MM.1S (cell line): Measurements from ENCODE around the gene TBKBP1.

Experiments
- DNase-seq: peaks from one replicate; pipeline ENCODE4 v3.0.0-alpha.2; 2015
- H2AFZ ChIP-seq: fragments of 300-600 bp; sonication (generic); 2 replicates; pipeline ENCODE4 v1.6.0; 2016; ENCODE audit warnings: antibody characterized with exemption, low read length
- H3F3A ChIP-seq: fragments of 300-600 bp; sonication (generic); 2 replicates; pipeline ENCODE4 v1.6.1; 2016; ENCODE audit warnings: mild to moderate bottlenecking, antibody characterized with exemption, low read length, moderate library complexity, mixed read lengths; ENCODE audit not compliant: insufficient read depth
- H3K27ac ChIP-seq: fragments of 300-600 bp; sonication (generic); 2 replicates; pipeline ENCODE4 v1.5.1; 2016; ENCODE audit warnings: mild to moderate bottlenecking, low read length
- H3K27me3 ChIP-seq: fragments of 300-600 bp; sonication (generic); replicated peaks from 2 replicates; pipeline ENCODE4 v1.6.0; 2016; ENCODE audit warnings: low read length; ENCODE audit not compliant: insufficient read depth
- H3K36me3 ChIP-seq: fragments of 300-600 bp; sonication (generic); replicated peaks from 2 replicates; pipeline ENCODE4 v1.6.1; 2016; ENCODE audit warnings: mild to moderate bottlenecking, low read length, mixed read lengths; ENCODE audit not compliant: insufficient read depth
- H3K4me1 ChIP-seq: fragments of 300-600 bp; sonication (generic); 2 replicates; pipeline ENCODE4 v1.6.1; 2016; ENCODE audit warnings: low read length, mixed read lengths
- H3K4me2 ChIP-seq: fragments of 300-600 bp; sonication (generic); 2 replicates; pipeline ENCODE4 v1.6.0; 2016; ENCODE audit warnings: low read depth, low read length
- H3K4me3 ChIP-seq: fragments of 300-600 bp; sonication (generic); 2 replicates; pipeline ENCODE4 v1.5.1; 2016; ENCODE audit warnings: low read length, mixed read lengths
- H3K79me2 ChIP-seq: fragments of 300-600 bp; sonication (generic); 2 replicates; pipeline ENCODE4 v1.6.1; 2016; ENCODE audit warnings: mixed run types, low read length, mixed read lengths
- H3K9ac ChIP-seq: fragments of 300-600 bp; sonication (generic); 2 replicates; pipeline ENCODE4 v1.6.1; 2016; ENCODE audit warnings: low read length, mixed read lengths
- H3K9me2 ChIP-seq: fragments of 300-600 bp; sonication (generic); replicated peaks from 2 replicates; pipeline ENCODE4 v1.6.1; 2016; ENCODE audit warnings: mild to moderate bottlenecking, low read length, mixed read lengths; ENCODE audit not compliant: insufficient read depth
- H3K9me3 ChIP-seq: fragments of 300-600 bp; sonication (generic); replicated peaks from 2 replicates; pipeline ENCODE4 v1.6.1; 2016; ENCODE audit warnings: mild to moderate bottlenecking, low read length, mixed read lengths; ENCODE audit not compliant: insufficient read depth
- H4K20me1 ChIP-seq: fragments of 300-600 bp; sonication (generic); 2 replicates; pipeline ENCODE4 v1.6.1; 2016; ENCODE audit warnings: mild to moderate bottlenecking, low read length, moderate library complexity, mixed read lengths; ENCODE audit not compliant: insufficient read depth
- EZH2 ChIP-seq: fragments of 300-600 bp; sonication (generic); optimal IDR thresholded peaks from 2 replicates; pipeline ENCODE3; 2017; ENCODE audit warnings: low read depth, mild to moderate bottlenecking, antibody characterized with exemption, low read length, mixed read lengths
- EZH2phosphoT487 ChIP-seq: fragments of 300-600 bp; sonication (generic); IDR thresholded peaks from 2 replicates; pipeline ENCODE4 v1.6.1; 2018; ENCODE audit warnings: antibody characterized with exemption, low read length
- TF ChIP-seq, protein P1 (sequence below): fragments of 300-600 bp; sonication (generic); IDR thresholded peaks from 2 replicates; pipeline ENCODE4 v1.5.1; 2016; ENCODE audit warnings: antibody characterized with exemption, low read length, mixed read lengths

TBKBP1 gene

GRCh38 chr17:47726796-47727703 lies 33.1 kb downstream of the TBKBP1 start:
- Histone ChIP-seq H3K27me3 (peaks cover 44% of the 10 kb centered on the region), H3K79me2 (no peaks in the 10 kb centered on the region), H3K4me2 (no peak overlapping the region), H2AFZ (no peak overlapping the region), H3K9me2 (no peaks in the 10 kb centered on the region), H3K36me3 (no peaks in the 10 kb centered on the region), H3K9ac (no peak overlapping the region), H3K4me1 (no peaks in the 10 kb centered on the region), H3K9me3 (no peaks in the 10 kb centered on the region), H4K20me1 (no peaks in the 10 kb centered on the region), H3K4me3 (no peak overlapping the region), H3F3A (no peaks in the 10 kb centered on the region), H3K27ac (no peak overlapping the region)
- no peak for DNase-seq
- TF ChIP-seq, protein P1, sequence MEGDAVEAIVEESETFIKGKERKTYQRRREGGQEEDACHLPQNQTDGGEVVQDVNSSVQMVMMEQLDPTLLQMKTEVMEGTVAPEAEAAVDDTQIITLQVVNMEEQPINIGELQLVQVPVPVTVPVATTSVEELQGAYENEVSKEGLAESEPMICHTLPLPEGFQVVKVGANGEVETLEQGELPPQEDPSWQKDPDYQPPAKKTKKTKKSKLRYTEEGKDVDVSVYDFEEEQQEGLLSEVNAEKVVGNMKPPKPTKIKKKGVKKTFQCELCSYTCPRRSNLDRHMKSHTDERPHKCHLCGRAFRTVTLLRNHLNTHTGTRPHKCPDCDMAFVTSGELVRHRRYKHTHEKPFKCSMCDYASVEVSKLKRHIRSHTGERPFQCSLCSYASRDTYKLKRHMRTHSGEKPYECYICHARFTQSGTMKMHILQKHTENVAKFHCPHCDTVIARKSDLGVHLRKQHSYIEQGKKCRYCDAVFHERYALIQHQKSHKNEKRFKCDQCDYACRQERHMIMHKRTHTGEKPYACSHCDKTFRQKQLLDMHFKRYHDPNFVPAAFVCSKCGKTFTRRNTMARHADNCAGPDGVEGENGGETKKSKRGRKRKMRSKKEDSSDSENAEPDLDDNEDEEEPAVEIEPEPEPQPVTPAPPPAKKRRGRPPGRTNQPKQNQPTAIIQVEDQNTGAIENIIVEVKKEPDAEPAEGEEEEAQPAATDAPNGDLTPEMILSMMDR = no peak
- TF ChIP-seq EZH2phosphoT487 = no peak
- TF ChIP-seq EZH2 = no peak

DNA sequence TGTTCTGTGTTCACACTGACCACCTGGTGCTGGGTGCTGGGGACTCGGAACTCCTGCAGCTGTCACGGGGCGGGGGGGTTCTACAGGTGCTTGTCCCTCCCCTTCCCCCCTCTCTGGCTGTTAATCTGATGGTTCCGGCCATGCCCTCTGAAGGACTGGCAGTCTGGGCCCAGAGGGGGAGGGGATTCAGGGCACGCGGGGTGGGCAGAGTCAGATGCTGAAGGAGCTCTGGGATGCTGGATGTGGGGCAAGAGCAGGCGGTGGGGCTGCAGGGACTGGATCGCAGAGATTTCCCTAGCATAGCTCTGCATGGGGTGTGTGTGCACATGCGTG lies 33.7 kb downstream of the TBKBP1 start:
- no peak for TF ChIP-seq EZH2phosphoT487
- Histone ChIP-seq H3K4me2 (no peak overlapping the region), H2AFZ (no peak overlapping the region), H3K27me3 (peaks cover 44% of the 10 kb centered on the region), H4K20me1 (no peaks in the 10 kb centered on the region), H3K36me3 (no peaks in the 10 kb centered on the region), H3K9me3 (no peaks in the 10 kb centered on the region), H3K4me1 (no peaks in the 10 kb centered on the region), H3K4me3 (no peak overlapping the region), H3K79me2 (no peaks in the 10 kb centered on the region), H3K9me2 (no peaks in the 10 kb centered on the region), H3K27ac (no peak overlapping the region), H3K9ac (no peak overlapping the region), H3F3A (no peaks in the 10 kb centered on the region)
- no peak for DNase-seq

DNA sequence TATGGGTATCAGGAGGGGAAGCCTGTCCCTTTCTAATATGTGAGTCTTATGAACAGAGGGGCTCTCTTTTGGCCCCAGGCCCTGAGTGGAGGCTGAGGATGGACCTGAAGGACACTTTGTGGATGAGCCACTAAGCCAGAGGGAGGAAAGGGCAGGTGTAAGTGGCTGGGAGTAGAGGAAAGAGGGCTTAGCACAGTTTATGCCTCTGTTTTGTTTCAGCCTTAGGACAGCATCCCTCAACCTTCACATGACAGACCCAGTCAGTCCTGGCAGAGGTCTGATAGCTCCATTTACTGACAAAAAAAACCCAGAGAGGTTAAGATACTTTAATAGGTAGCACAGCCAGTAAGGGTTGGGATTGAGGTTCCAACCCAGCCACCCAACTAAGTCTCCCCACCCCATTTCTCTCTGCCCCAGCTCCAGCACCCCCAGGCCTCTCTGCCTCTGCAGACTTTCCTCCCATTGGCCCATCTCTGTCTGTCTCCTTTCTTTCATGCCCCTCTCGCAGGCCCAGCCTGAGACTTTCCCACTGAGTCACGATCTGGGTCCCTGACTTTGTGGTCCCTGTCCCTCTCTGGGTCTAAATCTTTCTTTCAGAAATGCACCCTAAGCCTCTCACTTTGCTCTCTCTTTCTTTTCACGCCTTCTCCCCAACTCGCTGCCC lies 34.4 kb downstream of the TBKBP1 start:
- Histone ChIP-seq H3K27ac (no peak overlapping the region), H3K4me3 (no peak overlapping the region), H3K36me3 (no peaks in the 10 kb centered on the region), H3K9ac (no peak overlapping the region), H3K9me3 (no peaks in the 10 kb centered on the region), H4K20me1 (no peaks in the 10 kb centered on the region), H3K4me2 (no peak overlapping the region), H3K9me2 (no peaks in the 10 kb centered on the region), H3K27me3 (peaks cover 44% of the 10 kb centered on the region), H3K4me1 (no peaks in the 10 kb centered on the region), H3F3A (no peaks in the 10 kb centered on the region), H2AFZ (no peak overlapping the region), H3K79me2 (no peaks in the 10 kb centered on the region)
- no peak for TF ChIP-seq EZH2phosphoT487
- TF ChIP-seq, protein P1 = no peak
- TF ChIP-seq EZH2 = no peak
- no peak for DNase-seq
